WTC11 (cell line): Measurements from ENCODE around the gene PEAR1. TPM values are rescaled to one million over a fixed set of nuclear protein-coding genes. Genes with fewer than 3 reads are reported as not detected.

Experiments
- ATAC-seq: fragments of 200-7000 bp; cut with Tn5 transposase; 2 replicates; pipeline ENCODE4 v1.10.0; 2021; ENCODE audit warnings: mild to moderate bottlenecking, moderate library complexity
- CTCF ChIA-PET: fragments of 300-600 bp; sonication (Branson Sonifier 250); formaldehyde crosslinking; loops from one replicate; lab custom pipeline; 2021; ENCODE audit warnings: antibody characterized with exemption; lab: Charles Lee
- POLR2A ChIA-PET: fragments of 350-600 bp; sonication (Branson Sonifier 250); formaldehyde crosslinking; loops from one replicate; lab custom pipeline; 2021; ENCODE audit warnings: antibody characterized with exemption; lab: Charles Lee
- DNase-seq: peaks from one replicate; pipeline ENCODE4 v3.0.0; 2021; ENCODE audit warnings: low spot score
- H3K27ac Mint-ChIP-seq: 2 replicates; pipeline ENCODE4 v1.8.0; 2021; ENCODE audit warnings: mixed read lengths
- H3K27me3 Mint-ChIP-seq: 2 replicates; pipeline ENCODE4 v1.8.0; 2021; ENCODE audit warnings: low read depth, mild to moderate bottlenecking, moderate library complexity, mixed read lengths
- H3K36me3 Mint-ChIP-seq: 2 replicates; pipeline ENCODE4 v1.8.0; 2021; ENCODE audit warnings: mixed read lengths
- H3K4me1 Mint-ChIP-seq: 2 replicates; pipeline ENCODE4 v1.8.0; 2022; ENCODE audit warnings: mixed read lengths
- H3K4me3 Mint-ChIP-seq: 2 replicates; pipeline ENCODE4 v1.8.0; 2021; ENCODE audit warnings: mild to moderate bottlenecking, moderate library complexity, mixed read lengths
- H3K9me3 Mint-ChIP-seq: 2 replicates; pipeline ENCODE4 v1.8.0; 2021; ENCODE audit warnings: mixed read lengths
- CBFB ChIP-seq: sonication (generic); formaldehyde crosslinking; IDR thresholded peaks from 2 replicates; pipeline ENCODE4 v1.8.1; 2022; ENCODE audit warnings: mild to moderate bottlenecking, low read depth, missing genetic modification reagents
- CREM ChIP-seq: sonication (generic); formaldehyde crosslinking; IDR thresholded peaks from 2 replicates; pipeline ENCODE4 v1.8.1; 2022; ENCODE audit warnings: mild to moderate bottlenecking, missing genetic modification reagents, moderate library complexity
- GABPB1 ChIP-seq: sonication (generic); formaldehyde crosslinking; IDR thresholded peaks from 2 replicates; pipeline ENCODE4 v1.8.1; 2023; ENCODE audit warnings: mild to moderate bottlenecking, missing genetic modification reagents
- MXD4 ChIP-seq: fragments of 250-450 bp; sonication (Bioruptor Pico); IDR thresholded peaks from 2 replicates; pipeline ENCODE4 v1.8.0; 2021; ENCODE audit warnings: mild to moderate bottlenecking, moderate library complexity, borderline replicate concordance
- RORB ChIP-seq: fragments of 250-450 bp; sonication (Bioruptor Pico); IDR thresholded peaks from 2 replicates; pipeline ENCODE4 v1.9.0; 2021; ENCODE audit warnings: mild to moderate bottlenecking
- ZBTB21 ChIP-seq: sonication (generic); formaldehyde crosslinking; IDR thresholded peaks from 2 replicates; pipeline ENCODE4 v1.8.1; 2023; ENCODE audit warnings: mild to moderate bottlenecking, missing genetic modification reagents, borderline replicate concordance
- ZNF317 ChIP-seq: sonication (generic); formaldehyde crosslinking; IDR thresholded peaks from 2 replicates; pipeline ENCODE4 v1.8.1; 2023; ENCODE audit warnings: low read depth, mild to moderate bottlenecking, moderate library complexity, missing genetic modification reagents, borderline replicate concordance
- ZNF396 ChIP-seq: fragments of 250-450 bp; sonication (Bioruptor Pico); IDR thresholded peaks from 2 replicates; pipeline ENCODE4 v1.8.0; 2021; ENCODE audit warnings: mild to moderate bottlenecking, moderate library complexity, borderline replicate concordance
- total RNA-seq: library from RNA; stranded (reverse); gene quantifications from 3 replicates; pipeline ENCODE4 v1.2.3, GENCODE V29; 2021
- TF ChIP-seq, protein P1 (sequence below): fragments of 250-450 bp; sonication (Bioruptor Pico); conservative IDR thresholded peaks from 2 replicates; pipeline ENCODE4 v1.9.0; 2021; ENCODE audit warnings: mild to moderate bottlenecking
- TF ChIP-seq, protein P2 (sequence below): sonication (generic); formaldehyde crosslinking; IDR thresholded peaks from 2 replicates; pipeline ENCODE4 v1.8.1; 2023; ENCODE audit warnings: mild to moderate bottlenecking, missing genetic modification reagents, borderline replicate concordance
- TF ChIP-seq, protein P3 (sequence below): sonication (generic); formaldehyde crosslinking; IDR thresholded peaks from 2 replicates; pipeline ENCODE4 v1.8.0; 2022; ENCODE audit warnings: mild to moderate bottlenecking, missing genetic modification reagents
- TF ChIP-seq, protein P4 (sequence below): sonication (generic); formaldehyde crosslinking; IDR thresholded peaks from 2 replicates; pipeline ENCODE4 v1.8.1; 2023; ENCODE audit warnings: mild to moderate bottlenecking, missing genetic modification reagents, moderate library complexity
- TF ChIP-seq, protein P5 (sequence below): sonication (generic); formaldehyde crosslinking; IDR thresholded peaks from 2 replicates; pipeline ENCODE4 v1.8.1; 2022; ENCODE audit warnings: low read depth, missing genetic modification reagents, borderline replicate concordance
- TF ChIP-seq, protein P6 (sequence below): fragments of 250-450 bp; sonication (Bioruptor Pico); IDR thresholded peaks from 2 replicates; pipeline ENCODE4 v1.9.0; 2021; ENCODE audit warnings: mild to moderate bottlenecking
- TF ChIP-seq, protein P7 (sequence below): fragments of 200-600 bp; IDR thresholded peaks from 2 replicates; pipeline ENCODE4 v1.8.0; 2022; ENCODE audit warnings: antibody characterized with exemption
- TF ChIP-seq, protein P8 (sequence below): sonication (generic); formaldehyde crosslinking; IDR thresholded peaks from 2 replicates; pipeline ENCODE4 v1.8.1; 2023; ENCODE audit warnings: mild to moderate bottlenecking, missing genetic modification reagents, moderate library complexity
- TF ChIP-seq, protein P9 (sequence below): fragments of 250-450 bp; sonication (Bioruptor Pico); IDR thresholded peaks from 2 replicates; pipeline ENCODE4 v1.8.0; 2021; ENCODE audit warnings: mild to moderate bottlenecking

Gene PEAR1
- total RNA-seq, 1 experiment from 2014 or later: 1.6 TPM

DNA sequence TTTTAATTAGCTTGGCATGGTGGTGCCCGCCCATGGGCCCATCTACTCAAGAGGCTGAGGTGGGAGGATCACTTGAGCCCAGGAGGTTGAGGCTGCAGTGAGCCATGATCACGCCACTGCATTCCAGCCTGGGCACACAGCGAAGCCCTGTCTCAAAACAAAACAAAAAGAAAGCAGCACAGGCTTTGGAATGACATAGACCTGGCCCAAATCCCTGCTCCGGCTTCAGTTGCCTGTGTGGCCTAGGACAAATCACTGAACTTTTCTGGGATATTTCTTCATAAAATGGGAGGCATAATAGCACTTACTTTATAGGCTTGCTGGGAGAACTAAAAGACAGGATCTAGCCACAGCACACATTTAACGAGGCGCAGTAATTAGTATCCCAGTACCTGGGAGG, 2.4 kb downstream of the PEAR1 start (continued):
- TF ChIP-seq, protein P1, sequence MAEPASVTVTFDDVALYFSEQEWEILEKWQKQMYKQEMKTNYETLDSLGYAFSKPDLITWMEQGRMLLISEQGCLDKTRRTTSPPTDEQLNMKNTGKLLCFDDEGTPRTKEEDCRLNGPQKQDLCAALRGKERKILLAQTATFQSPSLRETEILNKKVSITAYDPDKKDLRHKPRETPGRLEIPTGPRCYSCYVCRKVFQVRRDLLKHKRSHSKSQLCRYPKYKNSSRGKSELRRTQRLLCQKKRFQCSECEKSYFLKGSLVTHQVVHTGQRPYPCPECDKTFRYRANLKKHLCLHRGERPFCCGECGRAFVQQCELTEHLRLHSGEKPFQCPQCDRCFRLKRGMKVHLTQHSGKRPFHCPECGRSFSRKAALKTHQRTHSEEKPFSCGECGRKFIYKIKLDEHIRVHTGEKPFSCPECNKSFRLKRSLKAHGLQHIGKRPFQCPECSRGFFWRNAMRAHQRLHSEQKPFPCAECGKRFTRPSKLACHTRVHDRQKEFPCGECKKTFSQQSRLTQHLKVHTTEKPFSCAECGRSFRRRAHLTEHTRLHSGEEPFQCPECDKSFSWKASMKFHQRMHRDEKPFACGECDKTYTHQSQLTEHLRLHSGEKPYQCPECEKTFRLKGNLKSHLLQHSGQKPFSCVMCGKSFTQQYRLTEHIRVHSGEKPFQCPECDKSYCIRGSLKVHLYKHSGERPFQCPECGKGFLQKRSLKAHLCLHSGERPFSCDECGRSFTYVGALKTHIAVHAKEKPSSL (CRISPR knock-in tag): no peak
- TF ChIP-seq, protein P2, sequence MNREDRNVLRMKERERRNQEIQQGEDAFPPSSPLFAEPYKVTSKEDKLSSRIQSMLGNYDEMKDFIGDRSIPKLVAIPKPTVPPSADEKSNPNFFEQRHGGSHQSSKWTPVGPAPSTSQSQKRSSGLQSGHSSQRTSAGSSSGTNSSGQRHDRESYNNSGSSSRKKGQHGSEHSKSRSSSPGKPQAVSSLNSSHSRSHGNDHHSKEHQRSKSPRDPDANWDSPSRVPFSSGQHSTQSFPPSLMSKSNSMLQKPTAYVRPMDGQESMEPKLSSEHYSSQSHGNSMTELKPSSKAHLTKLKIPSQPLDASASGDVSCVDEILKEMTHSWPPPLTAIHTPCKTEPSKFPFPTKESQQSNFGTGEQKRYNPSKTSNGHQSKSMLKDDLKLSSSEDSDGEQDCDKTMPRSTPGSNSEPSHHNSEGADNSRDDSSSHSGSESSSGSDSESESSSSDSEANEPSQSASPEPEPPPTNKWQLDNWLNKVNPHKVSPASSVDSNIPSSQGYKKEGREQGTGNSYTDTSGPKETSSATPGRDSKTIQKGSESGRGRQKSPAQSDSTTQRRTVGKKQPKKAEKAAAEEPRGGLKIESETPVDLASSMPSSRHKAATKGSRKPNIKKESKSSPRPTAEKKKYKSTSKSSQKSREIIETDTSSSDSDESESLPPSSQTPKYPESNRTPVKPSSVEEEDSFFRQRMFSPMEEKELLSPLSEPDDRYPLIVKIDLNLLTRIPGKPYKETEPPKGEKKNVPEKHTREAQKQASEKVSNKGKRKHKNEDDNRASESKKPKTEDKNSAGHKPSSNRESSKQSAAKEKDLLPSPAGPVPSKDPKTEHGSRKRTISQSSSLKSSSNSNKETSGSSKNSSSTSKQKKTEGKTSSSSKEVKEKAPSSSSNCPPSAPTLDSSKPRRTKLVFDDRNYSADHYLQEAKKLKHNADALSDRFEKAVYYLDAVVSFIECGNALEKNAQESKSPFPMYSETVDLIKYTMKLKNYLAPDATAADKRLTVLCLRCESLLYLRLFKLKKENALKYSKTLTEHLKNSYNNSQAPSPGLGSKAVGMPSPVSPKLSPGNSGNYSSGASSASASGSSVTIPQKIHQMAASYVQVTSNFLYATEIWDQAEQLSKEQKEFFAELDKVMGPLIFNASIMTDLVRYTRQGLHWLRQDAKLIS (CRISPR knock-in tag): no peak
- TF ChIP-seq ZBTB21 (CRISPR knock-in tag) (no peak), GABPB1 (CRISPR knock-in tag) (no peak), RORB (no peak)
- TF ChIP-seq, protein P3, sequence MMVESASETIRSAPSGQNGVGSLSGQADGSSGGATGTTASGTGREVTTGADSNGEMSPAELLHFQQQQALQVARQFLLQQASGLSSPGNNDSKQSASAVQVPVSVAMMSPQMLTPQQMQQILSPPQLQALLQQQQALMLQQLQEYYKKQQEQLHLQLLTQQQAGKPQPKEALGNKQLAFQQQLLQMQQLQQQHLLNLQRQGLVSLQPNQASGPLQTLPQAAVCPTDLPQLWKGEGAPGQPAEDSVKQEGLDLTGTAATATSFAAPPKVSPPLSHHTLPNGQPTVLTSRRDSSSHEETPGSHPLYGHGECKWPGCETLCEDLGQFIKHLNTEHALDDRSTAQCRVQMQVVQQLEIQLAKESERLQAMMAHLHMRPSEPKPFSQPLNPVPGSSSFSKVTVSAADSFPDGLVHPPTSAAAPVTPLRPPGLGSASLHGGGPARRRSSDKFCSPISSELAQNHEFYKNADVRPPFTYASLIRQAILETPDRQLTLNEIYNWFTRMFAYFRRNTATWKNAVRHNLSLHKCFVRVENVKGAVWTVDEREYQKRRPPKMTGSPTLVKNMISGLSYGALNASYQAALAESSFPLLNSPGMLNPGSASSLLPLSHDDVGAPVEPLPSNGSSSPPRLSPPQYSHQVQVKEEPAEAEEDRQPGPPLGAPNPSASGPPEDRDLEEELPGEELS: no peak
- TF ChIP-seq, protein P4, sequence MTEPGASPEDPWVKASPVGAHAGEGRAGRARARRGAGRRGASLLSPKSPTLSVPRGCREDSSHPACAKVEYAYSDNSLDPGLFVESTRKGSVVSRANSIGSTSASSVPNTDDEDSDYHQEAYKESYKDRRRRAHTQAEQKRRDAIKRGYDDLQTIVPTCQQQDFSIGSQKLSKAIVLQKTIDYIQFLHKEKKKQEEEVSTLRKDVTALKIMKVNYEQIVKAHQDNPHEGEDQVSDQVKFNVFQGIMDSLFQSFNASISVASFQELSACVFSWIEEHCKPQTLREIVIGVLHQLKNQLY (CRISPR knock-in tag): no peak

DNA sequence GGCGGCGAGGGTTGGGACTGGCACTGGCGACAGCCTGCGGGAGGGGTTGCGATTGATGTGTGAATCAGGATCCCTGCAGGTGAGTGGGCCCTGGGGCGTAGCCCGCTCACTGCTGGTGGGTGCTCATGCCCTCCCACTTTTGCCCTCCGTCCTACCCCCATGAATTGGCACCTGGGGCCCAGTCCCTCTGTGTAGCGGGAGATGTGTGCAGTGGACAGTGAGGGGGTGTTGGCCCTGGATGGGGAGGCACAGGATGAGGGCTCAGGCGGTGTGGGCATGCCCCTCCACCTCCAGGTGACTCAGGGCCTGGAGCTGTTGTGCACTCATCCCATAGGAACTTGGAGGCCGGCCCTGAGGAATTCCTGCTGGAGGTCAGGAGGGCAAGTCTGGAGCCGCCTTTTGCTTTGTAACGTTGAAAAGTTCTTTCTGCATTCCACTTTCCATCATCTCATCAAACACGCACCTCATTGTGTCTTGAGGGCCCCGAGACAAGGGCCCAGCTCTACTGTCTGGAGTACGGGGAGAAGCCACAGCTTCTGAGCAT, 3.0 kb downstream of the PEAR1 start:
- Mint-ChIP-seq H3K4me3 (no peak overlapping the region), H3K27me3 (peaks cover 53% of the 10 kb centered on the region), H3K9me3 (no peaks in the 10 kb centered on the region), H3K27ac (no peak overlapping the region), H3K36me3 (no peaks in the 10 kb centered on the region), H3K4me1 (peaks cover 20% of the 10 kb centered on the region)
- no peak for DNase-seq
- ChIA-PET CTCF (interaction anchor here (1.0 to 1.9 kb wide), 4 partner anchors 14 to 31 kb away, joined by 3 to 8 read pairs (median 6); partner anchors contain the start of gene LRRC71), POLR2A (no interaction called here)
- ATAC-seq: no peak
- TF ChIP-seq CBFB (CRISPR knock-in tag) (no peak), ZNF317 (CRISPR knock-in tag) (no peak), ZNF396 (CRISPR knock-in tag) (no peak), MXD4 (CRISPR knock-in tag) (no peak), CREM (CRISPR knock-in tag) (no peak)
- TF ChIP-seq, protein P5, sequence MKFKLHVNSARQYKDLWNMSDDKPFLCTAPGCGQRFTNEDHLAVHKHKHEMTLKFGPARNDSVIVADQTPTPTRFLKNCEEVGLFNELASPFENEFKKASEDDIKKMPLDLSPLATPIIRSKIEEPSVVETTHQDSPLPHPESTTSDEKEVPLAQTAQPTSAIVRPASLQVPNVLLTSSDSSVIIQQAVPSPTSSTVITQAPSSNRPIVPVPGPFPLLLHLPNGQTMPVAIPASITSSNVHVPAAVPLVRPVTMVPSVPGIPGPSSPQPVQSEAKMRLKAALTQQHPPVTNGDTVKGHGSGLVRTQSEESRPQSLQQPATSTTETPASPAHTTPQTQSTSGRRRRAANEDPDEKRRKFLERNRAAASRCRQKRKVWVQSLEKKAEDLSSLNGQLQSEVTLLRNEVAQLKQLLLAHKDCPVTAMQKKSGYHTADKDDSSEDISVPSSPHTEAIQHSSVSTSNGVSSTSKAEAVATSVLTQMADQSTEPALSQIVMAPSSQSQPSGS (CRISPR knock-in tag): no peak
- TF ChIP-seq, protein P6, sequence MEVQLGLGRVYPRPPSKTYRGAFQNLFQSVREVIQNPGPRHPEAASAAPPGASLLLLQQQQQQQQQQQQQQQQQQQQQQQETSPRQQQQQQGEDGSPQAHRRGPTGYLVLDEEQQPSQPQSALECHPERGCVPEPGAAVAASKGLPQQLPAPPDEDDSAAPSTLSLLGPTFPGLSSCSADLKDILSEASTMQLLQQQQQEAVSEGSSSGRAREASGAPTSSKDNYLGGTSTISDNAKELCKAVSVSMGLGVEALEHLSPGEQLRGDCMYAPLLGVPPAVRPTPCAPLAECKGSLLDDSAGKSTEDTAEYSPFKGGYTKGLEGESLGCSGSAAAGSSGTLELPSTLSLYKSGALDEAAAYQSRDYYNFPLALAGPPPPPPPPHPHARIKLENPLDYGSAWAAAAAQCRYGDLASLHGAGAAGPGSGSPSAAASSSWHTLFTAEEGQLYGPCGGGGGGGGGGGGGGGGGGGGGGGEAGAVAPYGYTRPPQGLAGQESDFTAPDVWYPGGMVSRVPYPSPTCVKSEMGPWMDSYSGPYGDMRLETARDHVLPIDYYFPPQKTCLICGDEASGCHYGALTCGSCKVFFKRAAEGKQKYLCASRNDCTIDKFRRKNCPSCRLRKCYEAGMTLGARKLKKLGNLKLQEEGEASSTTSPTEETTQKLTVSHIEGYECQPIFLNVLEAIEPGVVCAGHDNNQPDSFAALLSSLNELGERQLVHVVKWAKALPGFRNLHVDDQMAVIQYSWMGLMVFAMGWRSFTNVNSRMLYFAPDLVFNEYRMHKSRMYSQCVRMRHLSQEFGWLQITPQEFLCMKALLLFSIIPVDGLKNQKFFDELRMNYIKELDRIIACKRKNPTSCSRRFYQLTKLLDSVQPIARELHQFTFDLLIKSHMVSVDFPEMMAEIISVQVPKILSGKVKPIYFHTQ (CRISPR knock-in tag): no peak
- TF ChIP-seq, protein P7, sequence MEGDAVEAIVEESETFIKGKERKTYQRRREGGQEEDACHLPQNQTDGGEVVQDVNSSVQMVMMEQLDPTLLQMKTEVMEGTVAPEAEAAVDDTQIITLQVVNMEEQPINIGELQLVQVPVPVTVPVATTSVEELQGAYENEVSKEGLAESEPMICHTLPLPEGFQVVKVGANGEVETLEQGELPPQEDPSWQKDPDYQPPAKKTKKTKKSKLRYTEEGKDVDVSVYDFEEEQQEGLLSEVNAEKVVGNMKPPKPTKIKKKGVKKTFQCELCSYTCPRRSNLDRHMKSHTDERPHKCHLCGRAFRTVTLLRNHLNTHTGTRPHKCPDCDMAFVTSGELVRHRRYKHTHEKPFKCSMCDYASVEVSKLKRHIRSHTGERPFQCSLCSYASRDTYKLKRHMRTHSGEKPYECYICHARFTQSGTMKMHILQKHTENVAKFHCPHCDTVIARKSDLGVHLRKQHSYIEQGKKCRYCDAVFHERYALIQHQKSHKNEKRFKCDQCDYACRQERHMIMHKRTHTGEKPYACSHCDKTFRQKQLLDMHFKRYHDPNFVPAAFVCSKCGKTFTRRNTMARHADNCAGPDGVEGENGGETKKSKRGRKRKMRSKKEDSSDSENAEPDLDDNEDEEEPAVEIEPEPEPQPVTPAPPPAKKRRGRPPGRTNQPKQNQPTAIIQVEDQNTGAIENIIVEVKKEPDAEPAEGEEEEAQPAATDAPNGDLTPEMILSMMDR: no peak
- TF ChIP-seq, protein P8, sequence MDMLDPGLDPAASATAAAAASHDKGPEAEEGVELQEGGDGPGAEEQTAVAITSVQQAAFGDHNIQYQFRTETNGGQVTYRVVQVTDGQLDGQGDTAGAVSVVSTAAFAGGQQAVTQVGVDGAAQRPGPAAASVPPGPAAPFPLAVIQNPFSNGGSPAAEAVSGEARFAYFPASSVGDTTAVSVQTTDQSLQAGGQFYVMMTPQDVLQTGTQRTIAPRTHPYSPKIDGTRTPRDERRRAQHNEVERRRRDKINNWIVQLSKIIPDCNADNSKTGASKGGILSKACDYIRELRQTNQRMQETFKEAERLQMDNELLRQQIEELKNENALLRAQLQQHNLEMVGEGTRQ: no peak
- TF ChIP-seq, protein P9, sequence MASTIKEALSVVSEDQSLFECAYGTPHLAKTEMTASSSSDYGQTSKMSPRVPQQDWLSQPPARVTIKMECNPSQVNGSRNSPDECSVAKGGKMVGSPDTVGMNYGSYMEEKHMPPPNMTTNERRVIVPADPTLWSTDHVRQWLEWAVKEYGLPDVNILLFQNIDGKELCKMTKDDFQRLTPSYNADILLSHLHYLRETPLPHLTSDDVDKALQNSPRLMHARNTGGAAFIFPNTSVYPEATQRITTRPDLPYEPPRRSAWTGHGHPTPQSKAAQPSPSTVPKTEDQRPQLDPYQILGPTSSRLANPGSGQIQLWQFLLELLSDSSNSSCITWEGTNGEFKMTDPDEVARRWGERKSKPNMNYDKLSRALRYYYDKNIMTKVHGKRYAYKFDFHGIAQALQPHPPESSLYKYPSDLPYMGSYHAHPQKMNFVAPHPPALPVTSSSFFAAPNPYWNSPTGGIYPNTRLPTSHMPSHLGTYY (CRISPR knock-in tag): no peak
